K562 (cell line): Measurements from ENCODE around the gene FRAT1. TPM values are rescaled to one million over a fixed set of nuclear protein-coding genes. Genes with fewer than 3 reads are reported as not detected.

Experiments used
- CEBPB ChIP-seq: fragments of 450-650 bp; IDR thresholded peaks from 2 replicates; pipeline ENCODE4 v1.6.1; 2016; ENCODE audit warnings: missing genetic modification characterization, missing compliant biosample characterization
- ERF ChIP-seq: fragments of 450-650 bp; formaldehyde crosslinking; IDR thresholded peaks from 2 replicates; pipeline ENCODE4 v1.4.0; 2020; ENCODE audit warnings: mild to moderate bottlenecking, mixed read lengths
- GATA2 ChIP-seq: sonication (generic); formaldehyde crosslinking; IDR thresholded peaks from 2 replicates; pipeline ENCODE4 v1.4.0; 2020; ENCODE audit warnings: mild to moderate bottlenecking, missing genetic modification reagents
- NELFE ChIP-seq: IDR thresholded peaks from 2 replicates; pipeline ENCODE4 v1.6.1; 2011; ENCODE audit warnings: mild to moderate bottlenecking; ENCODE audit not compliant: insufficient read depth, insufficient read length
- POLR3A ChIP-seq: IDR thresholded peaks from 2 replicates; pipeline ENCODE4 v1.6.1; 2011; ENCODE audit warnings: borderline replicate concordance, mild to moderate bottlenecking, moderate library complexity; ENCODE audit not compliant: insufficient read length, insufficient read depth; ENCODE audit errors: extremely low read depth
- RCOR1 ChIP-seq, 2 experiments: IDR thresholded peaks; 2 replicates each; pipeline ENCODE4 v1.6.1; 2012; ENCODE audit warnings: low read depth in 2 of 2, low read length in 2 of 2, borderline replicate concordance in 1 of 2, improper control_type of control experiment in 1 of 2
- XRCC3 ChIP-seq: fragments of 450-650 bp; IDR thresholded peaks from 2 replicates; pipeline ENCODE4 v1.6.1; 2017; ENCODE audit warnings: mild to moderate bottlenecking, moderate library complexity
- ZNF3 ChIP-seq: fragments of 250-450 bp; sonication (Bioruptor Pico); IDR thresholded peaks from 2 replicates; pipeline ENCODE4 v1.5.0; 2021; ENCODE audit warnings: mild to moderate bottlenecking, moderate library complexity
- polyA plus RNA-seq, 8 experiments: library from polyadenylated mRNA; depleted of rRNA in 4 of 8; stranded (reverse) in 5 of 8; unstranded in 3 of 8; fragments of >200 nt; fragmentation: Nextera tagmentation in 2 of 8; fragmentation: Illumina TruSeq in 1 of 8; extraction: Ambion mirVana in 2 of 8; extraction: Trizol in 1 of 8; gene quantifications; 2 replicates each; pipeline versions ENCODE4 v1.2.1 to v1.2.3, GENCODE V29; 2011 to 2014; ENCODE audit warnings: inconsistent platforms in 1 of 8, missing spikeins in 1 of 8
- total RNA-seq, 7 experiments: library from RNA; depleted of rRNA in 6 of 7; stranded (reverse); fragments of >200 nt in 6 of 7; fragmentation: Illumina TruSeq in 2 of 7; extraction: Trizol in 2 of 7; gene quantifications; 2 replicates each; pipeline versions ENCODE4 v1.2.1 to v1.2.3, GENCODE V29; 2011 to 2021; ENCODE audit warnings: low replicate concordance in 1 of 7
- TF ChIP-seq, protein P1 (sequence below): fragments of 200-400 bp; formaldehyde crosslinking; IDR thresholded peaks from 2 replicates; pipeline ENCODE4 v1.6.1; 2017; ENCODE audit warnings: mild to moderate bottlenecking, low read depth, low read length, moderate library complexity
- TF ChIP-seq, protein P2 (sequence below): fragments of 450-650 bp; IDR thresholded peaks from 2 replicates; pipeline ENCODE4 v1.6.1; 2016; ENCODE audit warnings: missing biosample characterization, missing genetic modification characterization
- TF ChIP-seq, protein P3 (sequence below): fragments of 450-650 bp; conservative IDR thresholded peaks from 2 replicates; pipeline ENCODE4 v1.6.1; 2016; ENCODE audit warnings: missing genetic modification characterization, low read depth, mild to moderate bottlenecking, missing compliant biosample characterization, moderate library complexity
- TF ChIP-seq, protein P4 (sequence below): fragments of 450-650 bp; IDR thresholded peaks from 2 replicates; pipeline ENCODE4 v1.6.1; 2016; ENCODE audit warnings: low read depth, mild to moderate bottlenecking, moderate library complexity
- TF ChIP-seq, protein P5 (sequence below): fragments of 450-650 bp; IDR thresholded peaks from 2 replicates; pipeline ENCODE4 v1.6.1; 2018; ENCODE audit warnings: mild to moderate bottlenecking, low read depth; ENCODE audit not compliant: partially characterized antibody
- TF ChIP-seq, protein P6 (sequence below): fragments of 450-650 bp; IDR thresholded peaks from 2 replicates; pipeline ENCODE4 v1.6.1; 2018; ENCODE audit not compliant: partially characterized antibody

Gene FRAT1
- total and polyA plus RNA-seq, 9 of the 15 experiments (the other 6 are each of a cell fraction or from before 2014, with no cell fraction given), result 0.11 to 4.6 (median 1.4) TPM

DNA sequence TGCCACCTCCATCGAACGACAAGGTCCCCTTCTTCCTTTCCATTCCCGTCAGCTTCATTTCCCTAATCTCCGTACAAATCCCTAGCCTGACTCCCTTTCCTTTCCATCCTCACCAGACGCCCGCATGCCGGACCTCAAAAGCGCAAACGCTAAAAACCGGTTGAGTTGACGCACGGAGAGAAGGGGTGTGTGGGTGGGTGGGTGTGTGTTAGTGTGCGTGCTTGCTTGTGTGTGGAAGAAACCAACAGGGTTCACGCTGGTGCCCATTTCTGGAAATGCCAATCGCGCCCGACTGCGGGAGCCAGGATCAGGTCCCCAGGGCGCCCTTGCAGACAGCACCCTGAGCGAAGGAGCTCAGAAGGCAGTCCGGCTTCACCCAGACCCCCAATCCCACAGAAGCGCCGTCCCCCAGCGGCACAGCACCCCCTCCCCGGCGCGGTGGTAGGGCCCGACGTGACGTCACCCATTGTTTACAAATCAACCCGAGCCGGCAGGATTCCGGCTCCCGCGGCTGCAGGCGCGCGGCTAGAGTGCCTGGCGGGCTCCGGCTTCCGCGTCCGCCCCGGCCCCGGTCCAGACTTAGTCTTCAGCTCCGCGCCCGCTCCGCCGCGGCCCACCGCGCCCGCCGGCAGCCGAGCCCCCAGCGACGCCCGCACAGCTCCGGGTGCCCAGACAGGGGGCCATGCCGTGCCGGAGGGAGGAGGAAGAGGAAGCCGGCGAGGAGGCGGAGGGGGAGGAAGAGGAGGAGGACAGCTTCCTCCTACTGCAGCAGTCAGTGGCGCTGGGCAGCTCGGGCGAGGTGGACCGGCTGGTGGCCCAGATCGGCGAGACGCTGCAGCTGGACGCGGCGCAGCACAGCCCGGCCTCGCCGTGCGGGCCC is at the start of gene FRAT1 (continued):
- TF ChIP-seq, protein P1, sequence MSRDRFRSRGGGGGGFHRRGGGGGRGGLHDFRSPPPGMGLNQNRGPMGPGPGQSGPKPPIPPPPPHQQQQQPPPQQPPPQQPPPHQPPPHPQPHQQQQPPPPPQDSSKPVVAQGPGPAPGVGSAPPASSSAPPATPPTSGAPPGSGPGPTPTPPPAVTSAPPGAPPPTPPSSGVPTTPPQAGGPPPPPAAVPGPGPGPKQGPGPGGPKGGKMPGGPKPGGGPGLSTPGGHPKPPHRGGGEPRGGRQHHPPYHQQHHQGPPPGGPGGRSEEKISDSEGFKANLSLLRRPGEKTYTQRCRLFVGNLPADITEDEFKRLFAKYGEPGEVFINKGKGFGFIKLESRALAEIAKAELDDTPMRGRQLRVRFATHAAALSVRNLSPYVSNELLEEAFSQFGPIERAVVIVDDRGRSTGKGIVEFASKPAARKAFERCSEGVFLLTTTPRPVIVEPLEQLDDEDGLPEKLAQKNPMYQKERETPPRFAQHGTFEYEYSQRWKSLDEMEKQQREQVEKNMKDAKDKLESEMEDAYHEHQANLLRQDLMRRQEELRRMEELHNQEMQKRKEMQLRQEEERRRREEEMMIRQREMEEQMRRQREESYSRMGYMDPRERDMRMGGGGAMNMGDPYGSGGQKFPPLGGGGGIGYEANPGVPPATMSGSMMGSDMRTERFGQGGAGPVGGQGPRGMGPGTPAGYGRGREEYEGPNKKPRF, result no peak
- TF ChIP-seq POLR3A, result no peak
- no peak for TF ChIP-seq ZNF3 (CRISPR knock-in tag)
- no peak for TF ChIP-seq ERF
- no peak for TF ChIP-seq CEBPB (tag)
- TF ChIP-seq GATA2 (CRISPR knock-in tag), result no peak
- TF ChIP-seq, protein P2, sequence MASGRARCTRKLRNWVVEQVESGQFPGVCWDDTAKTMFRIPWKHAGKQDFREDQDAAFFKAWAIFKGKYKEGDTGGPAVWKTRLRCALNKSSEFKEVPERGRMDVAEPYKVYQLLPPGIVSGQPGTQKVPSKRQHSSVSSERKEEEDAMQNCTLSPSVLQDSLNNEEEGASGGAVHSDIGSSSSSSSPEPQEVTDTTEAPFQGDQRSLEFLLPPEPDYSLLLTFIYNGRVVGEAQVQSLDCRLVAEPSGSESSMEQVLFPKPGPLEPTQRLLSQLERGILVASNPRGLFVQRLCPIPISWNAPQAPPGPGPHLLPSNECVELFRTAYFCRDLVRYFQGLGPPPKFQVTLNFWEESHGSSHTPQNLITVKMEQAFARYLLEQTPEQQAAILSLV (tag), result no peak
- no peak for TF ChIP-seq RCOR1 (IDR thresholded peaks at IDR 0.05; ENCODE audit: borderline replicate concordance in 1 of 2, low read depth in 2 of 2, low read length in 2 of 2)
- TF ChIP-seq, protein P3, sequence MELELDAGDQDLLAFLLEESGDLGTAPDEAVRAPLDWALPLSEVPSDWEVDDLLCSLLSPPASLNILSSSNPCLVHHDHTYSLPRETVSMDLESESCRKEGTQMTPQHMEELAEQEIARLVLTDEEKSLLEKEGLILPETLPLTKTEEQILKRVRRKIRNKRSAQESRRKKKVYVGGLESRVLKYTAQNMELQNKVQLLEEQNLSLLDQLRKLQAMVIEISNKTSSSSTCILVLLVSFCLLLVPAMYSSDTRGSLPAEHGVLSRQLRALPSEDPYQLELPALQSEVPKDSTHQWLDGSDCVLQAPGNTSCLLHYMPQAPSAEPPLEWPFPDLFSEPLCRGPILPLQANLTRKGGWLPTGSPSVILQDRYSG (tag), result no peak; the same call in 1 of the 2 replicates
- TF ChIP-seq, protein P4, sequence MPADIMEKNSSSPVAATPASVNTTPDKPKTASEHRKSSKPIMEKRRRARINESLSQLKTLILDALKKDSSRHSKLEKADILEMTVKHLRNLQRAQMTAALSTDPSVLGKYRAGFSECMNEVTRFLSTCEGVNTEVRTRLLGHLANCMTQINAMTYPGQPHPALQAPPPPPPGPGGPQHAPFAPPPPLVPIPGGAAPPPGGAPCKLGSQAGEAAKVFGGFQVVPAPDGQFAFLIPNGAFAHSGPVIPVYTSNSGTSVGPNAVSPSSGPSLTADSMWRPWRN, result no peak
- TF ChIP-seq, protein P5, sequence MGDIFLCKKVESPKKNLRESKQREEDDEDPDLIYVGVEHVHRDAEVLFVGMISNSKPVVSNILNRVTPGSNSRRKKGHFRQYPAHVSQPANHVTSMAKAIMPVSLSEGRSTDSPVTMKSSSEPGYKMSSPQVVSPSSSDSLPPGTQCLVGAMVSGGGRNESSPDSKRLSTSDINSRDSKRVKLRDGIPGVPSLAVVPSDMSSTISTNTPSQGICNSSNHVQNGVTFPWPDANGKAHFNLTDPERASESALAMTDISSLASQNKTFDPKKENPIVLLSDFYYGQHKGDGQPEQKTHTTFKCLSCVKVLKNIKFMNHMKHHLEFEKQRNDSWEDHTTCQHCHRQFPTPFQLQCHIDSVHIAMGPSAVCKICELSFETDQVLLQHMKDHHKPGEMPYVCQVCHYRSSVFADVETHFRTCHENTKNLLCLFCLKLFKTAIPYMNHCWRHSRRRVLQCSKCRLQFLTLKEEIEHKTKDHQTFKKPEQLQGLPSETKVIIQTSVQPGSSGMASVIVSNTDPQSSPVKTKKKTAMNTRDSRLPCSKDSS, result no peak
- TF ChIP-seq, protein P6, sequence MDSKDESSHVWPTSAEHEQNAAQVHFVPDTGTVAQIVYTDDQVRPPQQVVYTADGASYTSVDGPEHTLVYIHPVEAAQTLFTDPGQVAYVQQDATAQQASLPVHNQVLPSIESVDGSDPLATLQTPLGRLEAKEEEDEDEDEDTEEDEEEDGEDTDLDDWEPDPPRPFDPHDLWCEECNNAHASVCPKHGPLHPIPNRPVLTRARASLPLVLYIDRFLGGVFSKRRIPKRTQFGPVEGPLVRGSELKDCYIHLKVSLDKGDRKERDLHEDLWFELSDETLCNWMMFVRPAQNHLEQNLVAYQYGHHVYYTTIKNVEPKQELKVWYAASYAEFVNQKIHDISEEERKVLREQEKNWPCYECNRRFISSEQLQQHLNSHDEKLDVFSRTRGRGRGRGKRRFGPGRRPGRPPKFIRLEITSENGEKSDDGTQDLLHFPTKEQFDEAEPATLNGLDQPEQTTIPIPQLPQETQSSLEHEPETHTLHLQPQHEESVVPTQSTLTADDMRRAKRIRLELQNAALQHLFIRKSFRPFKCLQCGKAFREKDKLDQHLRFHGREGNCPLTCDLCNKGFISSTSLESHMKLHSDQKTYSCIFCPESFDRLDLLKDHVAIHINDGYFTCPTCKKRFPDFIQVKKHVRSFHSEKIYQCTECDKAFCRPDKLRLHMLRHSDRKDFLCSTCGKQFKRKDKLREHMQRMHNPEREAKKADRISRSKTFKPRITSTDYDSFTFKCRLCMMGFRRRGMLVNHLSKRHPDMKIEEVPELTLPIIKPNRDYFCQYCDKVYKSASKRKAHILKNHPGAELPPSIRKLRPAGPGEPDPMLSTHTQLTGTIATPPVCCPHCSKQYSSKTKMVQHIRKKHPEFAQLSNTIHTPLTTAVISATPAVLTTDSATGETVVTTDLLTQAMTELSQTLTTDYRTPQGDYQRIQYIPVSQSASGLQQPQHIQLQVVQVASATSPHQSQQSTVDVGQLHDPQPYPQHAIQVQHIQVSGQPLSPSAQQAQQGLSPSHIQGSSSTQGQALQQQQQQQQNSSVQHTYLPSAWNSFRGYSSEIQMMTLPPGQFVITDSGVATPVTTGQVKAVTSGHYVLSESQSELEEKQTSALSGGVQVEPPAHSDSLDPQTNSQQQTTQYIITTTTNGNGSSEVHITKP, result peak; percentile 100
- TF ChIP-seq NELFE, result no peak
- TF ChIP-seq XRCC3, result no peak
